GM18505 (cell line): ENCODE data around the gene GARIN3.
"Not testable (repeated sequence)": the region's sequence is repeated elsewhere in the genome, so short reads cannot be mapped to it uniquely, and the experiment has no call there.

Experiments used
- ATAC-seq: cut with Tn5 transposase; IDR thresholded peaks from one replicate; pipeline ENCODE4 v1.9.1; 2021; ENCODE audit not compliant: unreplicated experiment
- POLR2A ChIP-seq: IDR thresholded peaks from 4 replicates; pipeline ENCODE4 v1.6.1; 2011; ENCODE audit warnings: borderline replicate concordance; ENCODE audit not compliant: insufficient read depth, insufficient read length; ENCODE audit errors: extremely low read depth

The GARIN3 gene

GRCh38 chr5:157197086-157197485 is 31.0 kb upstream of the GARIN3 start:
- TF ChIP-seq POLR2A, result no peak
- ATAC-seq, result no peak

- no peak for TF ChIP-seq POLR2A
- no peak for ATAC-seq
These were observed 30.0 kb upstream of the GARIN3 start for GRCh38 chr5:157196045-157196444.

DNA sequence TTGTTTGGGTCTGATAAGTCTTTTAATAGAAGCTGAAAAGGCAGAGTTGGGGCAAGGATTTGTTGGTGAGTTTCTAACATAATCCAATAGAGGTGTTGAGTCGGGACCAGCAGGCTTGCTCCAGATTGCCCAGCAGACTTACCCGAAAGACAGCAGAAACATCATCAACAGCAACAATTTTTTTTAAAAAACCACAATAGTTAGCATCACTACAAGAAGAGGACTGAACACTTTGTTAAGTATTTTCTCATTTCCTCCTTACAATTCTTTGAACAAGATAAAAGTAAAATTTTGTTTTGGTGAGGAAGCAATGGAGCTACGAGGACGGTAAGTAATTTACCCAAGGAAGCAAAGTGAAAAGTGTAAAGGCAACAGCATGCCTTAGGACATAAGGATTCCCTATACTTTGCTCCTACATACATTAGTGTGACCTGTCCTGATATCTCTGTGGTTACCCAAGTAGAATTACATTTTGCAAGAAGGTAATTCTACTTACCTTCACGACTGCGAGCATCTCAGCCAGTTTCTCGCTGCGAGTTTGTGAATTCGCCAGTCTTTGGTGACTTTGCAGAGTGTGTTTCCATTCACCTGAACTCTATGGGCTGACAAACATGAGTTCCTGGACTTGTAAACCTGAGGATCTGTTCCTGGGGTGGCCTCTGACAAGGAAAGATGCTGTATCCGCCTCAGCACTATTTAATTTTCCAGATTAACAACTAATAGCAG is 27.8 kb upstream of the GARIN3 start:
- TF ChIP-seq POLR2A, result no peak
- no peak for ATAC-seq

DNA sequence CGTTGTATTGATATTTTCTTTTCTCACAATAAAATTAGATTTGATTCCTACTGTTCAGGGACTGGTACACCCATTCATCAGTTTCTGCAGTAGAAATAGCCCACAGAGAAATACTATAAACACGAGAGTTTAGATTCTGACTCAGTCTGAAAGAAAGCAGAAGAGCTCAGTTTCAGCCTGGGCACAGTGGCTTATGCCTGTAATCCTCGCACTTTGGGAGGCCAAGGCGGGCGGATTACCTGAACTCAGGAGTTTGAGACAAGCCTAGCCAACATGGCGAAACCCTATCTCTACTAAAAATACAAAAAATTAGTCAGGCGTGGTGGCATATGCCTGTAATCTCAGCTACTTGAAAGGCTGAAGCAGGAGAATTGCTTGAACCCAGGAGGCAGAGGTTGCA is 23.2 kb upstream of the GARIN3 start:
- ATAC-seq, result no peak
- no peak for TF ChIP-seq POLR2A

GRCh38 chr5:157188270-157188669 is 22.2 kb upstream of the GARIN3 start:
- ATAC-seq, result no peak

GRCh38 chr5:157187046-157187754 is 21.1 kb upstream of the GARIN3 start:
- no peak for TF ChIP-seq POLR2A
- ATAC-seq, result no peak

More at GRCh38 chr5:157188270-157188669, 22.2 kb upstream of the GARIN3 start:
- no peak for TF ChIP-seq POLR2A

DNA sequence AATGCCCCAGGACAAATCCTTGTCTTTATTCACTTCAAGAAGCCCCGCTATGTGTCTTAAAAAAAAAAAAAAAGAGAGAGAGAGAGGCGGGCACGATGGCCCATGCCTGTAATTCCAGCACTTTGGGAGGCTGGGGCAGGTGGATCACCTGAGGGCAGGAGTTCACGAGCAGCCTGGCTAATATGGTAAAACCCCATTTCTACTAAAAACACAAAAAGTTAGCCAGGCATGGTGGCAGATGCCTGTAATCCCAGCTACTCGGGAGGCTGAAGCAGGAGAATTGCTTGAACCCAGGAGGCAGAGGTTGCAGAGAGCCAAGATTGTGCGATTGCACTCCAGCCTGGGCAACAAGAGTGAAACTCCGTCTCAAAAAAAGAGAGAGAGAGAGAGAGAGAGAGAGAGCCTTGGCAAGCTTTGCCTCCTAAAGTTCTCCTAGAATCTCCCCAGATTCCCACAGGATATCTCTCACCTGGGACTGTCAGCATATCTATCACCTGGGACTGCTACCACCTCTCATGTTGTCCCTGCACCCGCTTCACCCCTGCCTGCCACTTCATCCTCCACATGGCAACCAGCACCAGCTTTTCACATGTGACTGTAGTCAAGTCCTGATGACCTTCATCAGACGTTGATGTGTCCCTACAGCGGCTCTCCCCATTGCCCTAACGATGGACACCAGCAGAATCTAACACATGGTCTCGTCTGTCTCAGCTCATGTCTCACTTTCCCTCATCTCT is 20.4 kb upstream of the GARIN3 start:
- no peak for TF ChIP-seq POLR2A
- no peak for ATAC-seq

DNA sequence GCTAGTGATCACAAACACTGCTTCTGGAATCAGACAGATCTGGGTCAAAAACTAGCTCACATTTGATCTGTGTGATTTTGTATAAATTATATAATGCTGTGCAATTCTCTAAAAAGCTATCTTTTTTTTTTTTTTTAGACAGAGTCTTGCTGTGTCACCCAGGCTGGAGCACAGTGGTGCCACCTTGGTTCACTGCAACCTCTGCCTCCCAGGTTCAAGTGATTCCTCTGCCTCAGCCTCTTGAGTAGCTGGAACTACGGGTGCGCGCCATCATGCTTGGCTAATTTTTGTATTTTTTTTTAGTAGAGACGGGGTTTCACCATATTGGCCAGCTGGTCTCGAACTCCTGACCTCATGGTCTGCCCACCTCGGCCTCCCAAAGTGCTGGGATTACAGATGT is 19.1 kb upstream of the GARIN3 start:
- not testable (repeated sequence) for ATAC-seq

GRCh38 chr5:157184117-157184670 is 18.1 kb upstream of the GARIN3 start:
- TF ChIP-seq POLR2A, result no peak
- no peak for ATAC-seq

GRCh38 chr5:157182143-157182757 is 16.2 kb upstream of the GARIN3 start:
- ATAC-seq, result no peak
- no peak for TF ChIP-seq POLR2A

DNA sequence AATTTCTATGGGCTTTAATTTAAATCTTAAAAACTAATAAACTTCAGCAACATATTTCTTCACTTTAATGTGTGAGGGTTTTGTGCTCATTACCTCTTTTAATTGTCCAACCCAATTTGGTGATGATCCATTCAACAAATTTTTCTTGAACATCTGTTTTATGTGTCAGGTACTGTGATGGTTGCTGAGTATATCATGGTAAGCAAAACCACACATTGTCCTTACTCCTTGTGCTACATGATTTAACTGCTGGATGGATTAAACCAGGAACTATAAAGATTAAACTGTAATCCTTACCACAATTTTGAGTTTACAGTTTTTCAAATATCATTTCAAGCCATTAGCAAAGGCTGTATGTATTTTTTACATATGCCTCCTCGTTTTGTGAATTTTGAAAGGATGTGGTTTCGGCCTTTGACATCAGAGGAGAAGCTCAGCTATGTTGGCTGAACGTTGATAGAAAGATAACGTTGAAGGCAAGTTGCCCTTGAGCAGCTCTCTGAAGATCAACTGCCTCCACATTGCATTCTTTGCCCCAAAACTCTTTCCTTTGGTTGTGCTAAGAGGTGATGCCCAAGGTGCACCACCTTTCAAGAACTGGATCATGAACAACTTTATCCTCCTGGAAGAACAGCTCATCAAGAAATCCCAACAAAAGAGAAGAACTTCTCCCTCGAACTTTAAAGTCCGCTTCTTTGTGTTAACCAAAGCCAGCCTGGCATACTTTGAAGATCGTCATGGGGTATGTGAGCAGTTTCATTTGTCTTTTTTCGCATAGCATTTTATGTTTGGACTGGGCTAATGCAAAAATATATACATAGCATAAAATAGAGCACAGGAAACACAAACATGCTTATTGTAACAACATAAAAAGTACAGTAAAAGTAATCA is 14.6 kb upstream of the GARIN3 start, which contains the start of gene ITK:
Gene ITK, plus strand, starts transcription at position 467 of the 891 bp plus-strand sequence. Its CDS starts 138 bp downstream, at position 605.
- TF ChIP-seq POLR2A, result no peak
- ATAC-seq, result no peak

DNA sequence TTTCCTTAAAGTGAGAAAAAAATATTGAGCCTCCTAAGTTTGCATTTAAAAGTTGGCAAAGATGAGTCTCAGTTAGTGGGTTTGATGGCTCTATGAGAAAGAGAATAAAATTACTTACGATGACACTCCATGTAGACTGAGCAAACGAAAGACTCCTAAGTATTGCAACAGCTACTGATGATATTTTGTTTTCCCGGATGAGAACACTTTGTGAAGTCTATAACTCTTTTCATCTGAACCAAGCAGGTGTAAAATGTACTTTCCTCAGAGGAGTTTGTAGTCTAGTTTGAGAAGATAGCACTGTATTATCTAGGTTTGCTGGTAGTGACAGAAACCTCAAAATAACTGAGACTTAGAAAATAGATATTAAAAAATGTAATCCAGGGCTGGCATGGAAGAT is 12.9 kb upstream of the GARIN3 start:
- TF ChIP-seq POLR2A, result no peak
- no peak for ATAC-seq
